Activated CD4-positive, alpha-beta T cell treated with anti-CD3 and anti-CD28 coated beads, Interleukin-2, amount 50 U/mL, for 4 hours (primary cell): Measurements from ENCODE around the gene MPIG6B.

ENCODE experiments used
- DNase-seq, 2 experiments: peaks; one replicate each; pipeline ENCODE4 v3.0.0-alpha.2; 2020

MPIG6B gene, protein sequence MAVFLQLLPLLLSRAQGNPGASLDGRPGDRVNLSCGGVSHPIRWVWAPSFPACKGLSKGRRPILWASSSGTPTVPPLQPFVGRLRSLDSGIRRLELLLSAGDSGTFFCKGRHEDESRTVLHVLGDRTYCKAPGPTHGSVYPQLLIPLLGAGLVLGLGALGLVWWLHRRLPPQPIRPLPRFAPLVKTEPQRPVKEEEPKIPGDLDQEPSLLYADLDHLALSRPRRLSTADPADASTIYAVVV

DNA sequence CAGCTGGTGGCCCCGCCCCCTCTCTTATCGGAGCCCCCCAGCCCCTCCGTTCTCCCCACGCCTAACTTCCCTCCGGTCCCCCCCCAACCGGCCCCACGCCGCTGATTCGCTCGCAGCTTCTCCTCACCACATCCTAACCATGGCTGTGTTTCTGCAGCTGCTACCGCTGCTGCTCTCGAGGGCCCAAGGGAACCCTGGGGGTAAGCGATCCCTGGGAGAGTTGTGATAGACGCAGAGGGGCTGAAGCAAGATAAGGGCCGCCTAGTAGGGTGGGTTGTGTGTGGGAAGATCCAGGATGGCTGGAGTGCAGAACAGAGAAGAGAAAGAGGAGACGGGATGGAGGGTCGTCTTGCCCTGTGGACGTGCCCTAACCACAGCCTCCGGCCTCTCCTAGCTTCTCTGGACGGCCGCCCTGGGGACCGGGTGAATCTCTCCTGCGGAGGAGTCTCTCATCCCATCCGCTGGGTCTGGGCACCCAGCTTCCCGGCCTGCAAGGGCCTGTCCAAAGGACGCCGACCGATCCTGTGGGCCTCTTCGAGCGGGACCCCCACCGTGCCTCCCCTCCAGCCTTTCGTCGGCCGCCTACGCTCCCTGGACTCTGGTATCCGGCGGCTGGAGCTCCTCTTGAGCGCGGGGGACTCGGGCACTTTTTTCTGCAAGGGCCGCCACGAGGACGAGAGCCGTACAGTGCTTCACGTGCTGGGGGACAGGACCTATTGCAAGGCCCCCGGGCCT lies at the start of gene MPIG6B:
MPIG6B (plus strand) TSS at position 129 of the 735 bp plus-strand sequence; CDS start at position 140, 11 bp downstream.
- DNase-seq, result no peak

DNA sequence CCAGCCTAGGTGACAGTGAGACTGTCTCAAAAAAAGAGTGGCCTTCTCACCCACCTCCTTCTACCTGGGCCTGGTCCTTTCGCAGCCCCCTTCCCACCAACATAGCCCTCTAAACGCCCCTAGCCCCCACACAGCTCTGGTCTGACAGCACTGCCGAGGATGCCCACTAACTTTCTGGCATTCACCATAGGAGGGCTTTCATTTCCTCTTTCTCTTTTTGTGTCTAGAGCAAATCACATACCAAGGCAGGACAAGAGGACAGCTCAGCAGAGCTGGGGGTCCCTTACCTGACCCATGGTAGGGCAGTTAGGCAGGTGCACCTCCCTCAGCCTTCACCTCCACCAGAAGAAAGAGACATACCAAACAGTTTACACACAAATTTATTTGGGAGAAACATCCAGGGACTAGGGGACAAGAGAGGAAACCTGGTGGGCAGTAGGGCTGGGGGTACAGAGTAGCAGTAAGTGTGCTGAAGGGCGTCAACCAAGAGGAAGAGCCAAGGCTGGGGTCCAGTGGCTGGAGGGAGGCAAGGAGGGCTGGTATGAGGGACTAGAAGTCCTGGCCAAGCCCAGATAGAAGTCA lies 46.8 kb upstream of the MPIG6B start:
- no peak for DNase-seq

DNA sequence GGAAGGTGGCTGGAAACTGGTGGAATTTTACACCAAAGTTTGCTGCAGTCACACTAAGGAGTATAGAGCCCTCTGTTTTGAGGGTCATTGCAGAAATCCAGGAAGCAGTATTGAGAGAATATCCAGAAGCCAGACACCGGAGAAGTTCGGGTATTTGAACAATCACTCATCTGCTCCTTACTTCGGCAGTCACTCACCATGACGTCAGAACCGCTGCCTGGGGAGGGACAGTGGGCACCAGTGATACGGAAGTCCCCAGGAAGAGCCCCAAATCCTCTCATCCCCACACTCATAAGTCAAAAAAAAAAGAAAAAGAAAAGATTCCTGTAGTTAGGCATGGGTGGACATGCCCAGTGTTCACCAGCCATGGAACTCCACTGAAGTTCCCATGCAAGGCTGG lies 46.3 kb upstream of the MPIG6B start:
- no peak for DNase-seq

DNA sequence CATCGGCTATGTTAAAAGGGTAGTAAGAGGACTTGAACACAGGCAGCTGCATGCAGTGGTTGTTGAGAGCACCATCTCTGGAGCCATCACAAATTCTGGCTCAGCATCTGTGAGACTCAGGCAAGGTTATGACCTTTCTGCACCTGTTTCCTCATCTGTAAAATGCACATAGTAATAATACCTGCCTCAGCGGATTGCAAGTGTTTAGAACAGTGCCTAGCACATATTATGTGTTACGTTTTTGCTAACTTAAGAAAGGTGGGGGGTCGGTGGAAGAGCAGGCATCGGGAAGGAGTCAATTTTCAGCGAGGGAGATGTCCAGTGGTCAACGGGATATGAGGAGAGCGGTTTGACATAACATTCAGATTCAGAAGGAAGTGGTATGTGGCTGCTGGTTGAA lies 45.2 kb upstream of the MPIG6B start:
- DNase-seq, result no peak

DNA sequence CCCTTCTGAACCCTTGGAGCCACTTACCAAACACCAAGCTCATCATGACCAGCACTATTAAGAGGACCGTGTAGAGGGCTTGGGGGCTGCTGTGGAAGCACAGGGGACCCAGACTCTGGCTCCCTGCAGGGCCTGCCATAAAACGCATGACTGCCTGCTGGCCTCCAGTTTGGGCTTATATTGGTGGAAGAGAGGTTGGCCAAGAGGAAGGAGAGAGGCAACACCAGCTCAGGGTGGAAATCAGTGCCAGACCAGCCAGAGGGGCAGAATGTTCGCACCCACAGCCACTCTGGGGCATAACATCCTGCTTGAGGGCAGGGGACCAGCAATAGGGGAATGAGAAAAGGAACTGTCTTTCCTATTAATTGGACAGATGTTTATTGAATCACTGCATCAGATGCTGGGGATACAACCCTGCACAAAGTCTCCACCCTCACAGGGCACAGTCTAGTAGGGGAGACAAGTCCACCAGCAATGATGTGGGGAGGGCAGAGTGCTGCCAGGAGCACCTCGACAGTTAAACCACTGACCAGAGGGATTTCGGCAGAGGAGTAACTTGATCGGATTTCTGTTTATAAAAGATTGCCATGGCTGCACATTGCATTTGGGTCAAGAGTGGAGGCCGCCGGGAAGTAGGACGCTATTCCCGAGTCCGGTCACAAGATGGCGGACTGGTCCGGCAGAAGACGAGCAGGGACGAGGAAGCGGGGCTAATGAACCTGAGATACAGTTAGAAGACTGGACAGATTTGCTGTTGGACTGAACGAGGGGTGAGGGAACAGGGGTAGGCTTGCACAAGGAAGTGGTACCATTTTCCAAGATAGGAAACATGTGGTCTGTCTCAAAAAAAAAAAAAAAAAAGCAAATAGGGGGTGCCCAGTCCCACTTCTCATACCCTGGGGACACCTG lies 42.7 kb upstream of the MPIG6B start, which contains the start of gene LY6G5C:
LY6G5C (minus strand) TSS at position 842 of the 909 bp plus-strand sequence; CDS start at position 148, 694 bp downstream.
- peak; percentile 41 to 53 for DNase-seq

DNA sequence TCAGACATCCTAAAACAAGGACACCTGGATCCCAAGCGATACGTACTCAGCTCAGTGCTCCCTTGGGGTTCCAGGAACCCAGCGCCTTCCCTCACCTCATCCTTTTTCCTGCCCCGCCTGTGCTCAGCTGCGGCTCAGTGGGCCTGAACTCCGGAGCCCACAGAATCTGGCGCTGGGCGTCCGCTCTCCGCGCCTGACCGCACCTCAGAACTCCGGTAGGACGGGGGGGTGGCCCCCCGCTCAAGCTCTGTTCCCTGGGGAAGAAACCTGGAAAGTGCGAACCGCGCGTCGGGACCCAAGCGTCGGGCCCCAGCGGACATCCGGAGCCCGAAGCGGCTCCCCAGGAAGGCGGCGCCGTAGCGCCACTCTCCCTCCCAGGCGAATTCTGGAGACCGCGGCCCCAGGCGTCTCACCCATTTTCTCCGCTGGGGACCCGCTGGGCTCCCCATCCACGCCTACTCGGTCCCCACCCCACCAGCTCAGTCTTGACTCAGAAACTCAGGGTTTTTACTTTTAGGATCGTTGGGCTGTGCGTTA lies 42.0 kb upstream of the MPIG6B start:
- DNase-seq, result peak; percentile 23 to 32

DNA sequence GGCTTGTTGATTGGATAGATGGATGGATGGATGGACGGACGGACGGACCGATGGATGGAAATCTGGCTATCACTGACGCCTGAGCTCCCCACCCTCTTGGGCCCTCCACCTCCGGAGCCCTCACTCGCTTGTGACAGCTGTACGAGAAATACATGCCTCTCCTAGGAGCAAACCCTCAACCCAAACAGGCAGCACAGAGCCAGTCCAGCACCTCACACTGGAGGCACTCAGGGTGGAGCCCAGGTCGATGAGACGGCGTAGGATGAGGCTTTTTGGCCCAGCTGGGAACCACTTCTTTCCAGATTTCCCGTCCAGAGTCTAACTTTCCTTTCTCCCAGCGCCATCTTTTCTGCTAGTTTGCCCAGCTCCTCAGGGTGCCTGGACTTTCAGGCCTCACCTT lies 39.6 kb upstream of the MPIG6B start:
- no peak for DNase-seq

DNA sequence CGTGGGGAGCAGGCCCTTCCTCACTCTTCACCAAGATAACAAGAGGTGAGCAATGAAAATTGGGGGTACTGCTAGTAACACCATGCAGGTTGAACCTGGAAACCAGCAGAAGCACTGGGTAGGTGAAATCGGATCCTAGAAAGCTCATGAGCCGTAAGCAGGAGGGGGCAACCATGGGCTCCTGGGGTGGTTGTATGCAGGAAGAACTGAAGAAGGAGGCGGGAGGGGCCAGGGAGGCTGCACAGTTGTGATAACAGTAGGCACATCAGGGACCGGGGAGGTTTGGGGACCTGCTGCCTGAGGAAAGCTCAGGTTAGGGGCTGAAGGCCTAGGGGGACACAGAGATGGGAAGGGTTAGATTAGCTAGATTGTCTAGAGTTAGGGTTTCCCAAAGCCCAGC lies 36.7 kb upstream of the MPIG6B start:
- no peak for DNase-seq

DNA sequence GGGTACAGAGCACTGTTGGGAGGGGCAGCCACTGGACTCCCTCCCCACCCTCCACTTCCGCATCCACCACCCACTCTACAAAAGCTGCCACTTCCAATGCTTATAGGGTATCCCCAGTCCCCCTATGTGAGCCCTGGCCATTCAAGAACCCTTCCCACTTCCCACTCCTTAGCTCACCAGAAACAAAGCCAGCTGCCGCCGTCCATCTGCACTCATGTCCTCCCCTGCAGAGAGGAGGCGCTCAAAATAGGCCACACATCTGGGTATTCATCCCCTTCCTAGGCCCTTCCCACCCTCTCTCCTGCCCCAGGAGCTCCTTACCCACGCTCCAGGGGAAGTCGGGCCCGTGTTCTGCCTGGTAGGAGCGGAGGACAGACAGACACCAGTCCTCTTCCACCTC lies 35.9 kb upstream of the MPIG6B start:
- DNase-seq, result no peak

DNA sequence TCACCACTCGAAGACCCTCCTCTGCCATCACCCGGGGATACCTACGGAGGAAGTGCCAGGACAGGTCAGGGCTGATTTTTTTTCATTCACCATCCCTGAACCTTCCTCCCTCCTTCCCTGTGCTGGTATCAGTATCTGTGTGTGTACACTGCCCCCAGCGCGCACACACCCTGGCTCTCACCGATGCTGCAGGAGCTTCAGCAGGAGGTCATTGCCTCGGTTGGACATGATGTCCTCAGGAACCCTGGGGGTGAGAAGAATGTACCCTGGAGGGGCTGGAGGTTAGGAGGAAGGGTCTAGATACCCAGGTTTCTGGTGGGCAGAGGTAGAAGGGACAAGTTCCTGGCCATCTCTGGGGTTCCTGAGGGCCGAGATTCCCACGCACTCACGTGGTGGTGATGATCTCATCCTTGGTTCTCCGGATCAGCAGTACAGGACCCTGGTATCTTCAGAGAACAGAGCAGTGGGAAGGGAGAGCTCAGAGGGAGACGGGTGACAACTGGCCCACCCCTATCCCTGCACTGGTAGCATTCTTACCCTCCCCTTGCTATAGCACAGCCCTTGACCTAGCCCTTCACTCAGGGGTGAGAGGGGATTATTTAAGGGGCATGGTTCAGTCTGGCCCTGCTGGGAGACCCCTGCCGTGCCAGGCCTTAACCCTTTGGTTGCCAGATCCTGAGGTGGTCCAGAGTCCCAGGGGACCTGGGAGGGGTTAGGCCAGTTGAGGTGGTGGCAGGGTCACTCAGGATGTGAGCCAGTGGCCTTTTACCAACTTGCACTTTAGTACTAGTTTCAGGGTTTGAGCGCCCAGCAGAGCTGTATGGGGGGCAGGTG lies 35.1 kb upstream of the MPIG6B start:
- DNase-seq, result no peak

DNA sequence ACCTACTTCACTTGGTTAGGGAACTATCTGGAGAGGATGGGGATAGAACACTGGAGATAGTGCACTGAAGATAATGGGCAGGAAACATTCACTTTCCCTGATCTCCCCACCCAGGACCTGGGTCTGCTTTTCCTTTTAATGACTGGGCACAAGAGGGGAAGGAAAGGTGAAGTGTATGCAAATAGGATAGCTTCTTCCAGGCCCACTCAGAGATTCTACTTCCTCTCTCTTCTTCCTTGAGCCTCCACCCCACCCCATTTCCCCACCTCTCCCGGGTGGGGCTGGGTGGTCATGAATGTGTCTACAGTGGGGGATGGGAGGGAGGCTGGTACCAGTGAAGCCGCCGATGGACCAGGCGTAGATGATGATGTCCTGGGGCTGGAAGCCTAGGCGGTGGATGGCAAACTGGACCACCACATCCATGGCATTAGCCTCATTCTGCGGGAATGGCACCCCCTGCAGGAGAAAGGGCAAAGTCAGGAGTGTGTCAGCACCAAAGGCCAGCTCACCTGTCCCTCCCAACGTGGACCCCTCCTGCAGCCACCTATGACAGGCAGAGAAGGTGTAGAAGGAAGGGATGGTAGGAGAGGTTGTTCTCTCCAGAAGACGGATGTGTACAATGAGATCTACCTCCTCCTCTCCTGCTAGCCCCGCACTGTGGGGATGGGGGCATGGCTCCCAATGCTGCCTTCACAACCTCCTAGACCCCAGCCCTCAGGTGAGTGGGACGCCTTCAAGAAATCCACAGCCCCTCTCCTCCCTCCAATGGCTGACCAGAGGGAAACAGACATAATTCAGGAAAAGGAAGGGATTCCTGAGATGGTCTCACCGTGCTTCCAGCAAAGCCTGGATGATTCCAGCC lies 33.7 kb upstream of the MPIG6B start:
- no peak for DNase-seq

DNA sequence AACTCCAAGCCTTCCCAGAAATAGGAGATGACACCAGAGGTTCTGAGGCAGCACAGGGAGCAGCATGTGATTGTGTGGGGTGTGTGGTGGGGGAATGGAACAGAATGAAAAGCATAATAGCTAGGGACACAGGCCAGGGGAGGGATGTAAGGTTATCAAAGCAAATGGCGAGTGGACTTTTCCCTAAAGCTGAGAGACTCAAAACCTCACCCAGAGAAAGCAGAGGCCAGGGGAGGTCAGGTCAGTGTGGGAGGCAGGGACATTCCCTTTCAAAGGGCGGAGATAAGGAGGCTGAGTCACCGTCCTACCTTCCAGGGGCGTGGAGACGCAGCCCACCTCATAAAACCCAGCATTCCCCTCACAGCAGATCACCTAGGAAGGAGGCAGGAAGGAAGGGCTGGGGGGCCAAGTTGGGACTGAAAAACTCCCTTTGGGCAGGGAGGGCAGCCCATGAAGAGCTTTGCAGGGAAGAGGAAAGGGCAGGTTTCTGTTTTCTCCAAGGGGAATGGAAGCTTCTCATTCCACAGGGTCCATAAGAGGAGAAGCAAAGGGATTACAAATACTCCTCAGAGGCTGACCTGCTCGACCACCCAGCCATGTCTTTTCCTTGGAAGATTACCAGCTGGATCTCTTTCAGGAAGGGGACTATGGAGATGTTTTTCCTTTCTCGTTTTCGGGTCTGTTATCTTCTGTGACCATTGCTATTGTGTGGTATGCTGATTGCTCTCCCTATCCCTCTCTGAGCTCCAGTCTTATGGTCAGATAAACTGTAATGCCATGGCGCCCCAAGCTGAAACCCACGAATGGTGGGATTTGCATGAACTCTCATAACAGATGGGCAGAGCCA lies 32.7 kb upstream of the MPIG6B start:
- DNase-seq, result no peak

DNA sequence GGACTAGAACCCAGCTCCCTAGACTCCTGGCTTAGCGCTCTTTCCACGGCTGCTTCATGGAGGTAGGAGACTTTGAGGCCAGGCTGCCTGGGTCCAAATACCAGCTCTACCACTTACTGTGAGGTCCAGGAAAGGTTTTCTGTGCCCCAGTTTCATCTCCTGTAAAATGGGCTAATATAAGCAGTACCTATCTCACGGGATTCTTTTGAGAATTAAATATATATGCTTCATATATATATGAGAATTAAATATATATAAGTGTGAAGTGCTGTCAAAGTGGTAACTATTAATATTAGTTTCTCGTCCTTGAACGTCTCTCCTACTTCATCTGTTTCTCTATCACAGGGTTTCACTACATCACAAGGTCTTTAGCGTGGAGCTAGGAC lies 32.1 kb upstream of the MPIG6B start:
- DNase-seq, result no peak

DNA sequence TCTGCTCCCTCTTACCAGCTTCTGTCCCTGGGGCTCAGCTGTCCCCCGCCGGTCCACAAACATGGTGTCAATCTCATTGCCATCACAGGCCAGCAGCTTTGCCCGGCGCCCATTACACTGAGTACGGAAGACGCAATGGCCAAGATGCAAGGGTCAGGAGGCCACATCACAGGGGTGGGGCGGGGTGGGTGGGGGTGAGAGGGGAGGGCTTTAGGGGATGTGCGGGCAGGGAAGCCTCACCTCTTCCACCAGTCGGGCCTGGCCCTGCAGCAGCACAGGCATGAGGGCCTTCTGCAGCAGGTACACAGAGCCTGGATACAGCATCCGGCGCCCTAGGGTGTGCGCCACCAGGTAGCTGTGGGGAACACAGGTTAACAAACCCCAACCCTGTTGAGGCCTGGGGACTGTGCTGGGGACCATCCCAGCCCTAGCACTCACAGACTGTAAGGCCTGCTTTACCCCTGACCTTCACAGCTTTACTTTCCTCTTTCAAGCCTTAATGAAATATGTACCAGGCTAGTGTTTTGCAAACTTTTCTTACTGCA lies 31.5 kb upstream of the MPIG6B start:
- DNase-seq, result no peak

DNA sequence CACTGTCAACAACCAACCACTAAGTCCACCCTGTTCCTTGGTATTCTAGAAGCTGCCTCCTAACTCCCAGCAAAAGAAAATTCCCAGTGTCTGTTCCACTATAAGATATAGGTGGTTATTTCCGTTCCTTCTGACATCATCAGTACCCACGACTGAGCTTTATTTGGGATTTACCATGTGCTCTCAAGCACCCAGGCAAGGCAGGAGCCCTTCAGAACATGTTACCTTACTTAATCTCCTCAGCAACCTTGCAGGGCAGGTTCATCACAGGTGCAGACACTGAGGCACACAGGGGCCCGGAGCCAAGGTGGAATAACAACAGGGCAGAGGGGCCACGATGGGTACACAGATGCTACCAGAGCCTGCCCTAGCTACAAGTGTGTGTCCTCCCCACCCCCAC lies 30.8 kb upstream of the MPIG6B start:
- no peak for DNase-seq

DNA sequence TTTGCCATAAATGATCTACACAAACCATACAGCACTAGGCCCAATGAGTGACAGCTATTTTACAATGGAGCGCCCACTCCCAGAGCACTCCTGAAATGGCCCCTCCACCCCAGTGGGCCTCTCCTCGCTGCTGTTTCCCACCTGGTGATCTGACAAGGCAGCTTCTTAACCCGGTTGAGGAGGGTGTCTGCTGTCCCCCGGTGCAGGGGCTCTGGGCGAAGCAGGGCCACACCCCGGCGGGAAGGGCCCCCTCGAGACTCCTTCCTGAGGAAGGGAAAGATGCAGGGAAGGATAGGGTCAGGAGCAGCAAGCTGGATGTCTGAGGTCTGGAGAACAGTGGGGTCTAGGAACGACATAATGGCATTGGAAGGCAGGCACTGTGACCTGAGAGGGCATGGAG lies 30.3 kb upstream of the MPIG6B start:
- DNase-seq, result no peak

DNA sequence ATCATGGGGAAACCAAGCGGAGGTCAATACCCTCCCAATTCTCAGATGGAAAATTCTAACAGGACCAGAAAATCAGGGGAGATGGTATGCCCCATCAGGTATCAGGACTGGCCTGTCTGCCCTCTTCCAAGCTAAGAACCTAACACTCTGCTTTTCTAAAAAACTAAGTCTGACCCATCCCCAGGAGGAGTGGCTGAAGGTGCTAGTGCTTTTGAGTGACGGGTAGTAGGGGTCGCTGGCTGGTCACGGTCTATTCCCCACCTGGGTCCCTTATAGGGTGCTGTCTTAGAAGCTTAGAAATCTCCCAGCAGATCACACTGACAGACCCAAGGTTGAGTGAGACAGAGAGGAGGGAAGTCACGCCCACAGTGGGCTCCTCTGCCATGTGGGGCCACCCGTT lies 29.6 kb upstream of the MPIG6B start:
- DNase-seq, result no peak

DNA sequence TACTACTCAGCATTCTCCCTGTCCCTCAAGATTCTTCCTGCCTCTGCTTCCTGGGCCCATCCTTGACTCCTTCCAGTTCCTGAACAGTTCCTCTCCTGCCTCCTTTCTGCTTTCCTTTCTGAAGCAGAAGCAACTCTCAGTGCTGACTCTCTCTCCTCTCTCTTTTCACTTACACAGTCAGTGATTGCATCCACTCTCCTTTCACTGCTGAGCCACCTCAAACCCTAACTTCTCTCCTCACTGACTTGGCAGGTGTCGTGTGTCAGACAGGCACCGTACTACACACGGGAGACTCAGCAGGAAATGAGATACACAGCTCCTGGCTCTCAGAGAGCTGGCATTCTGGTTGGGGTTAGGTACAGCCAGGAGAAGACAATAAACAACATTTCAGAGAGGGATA lies 25.6 kb upstream of the MPIG6B start:
- no peak for DNase-seq

DNA sequence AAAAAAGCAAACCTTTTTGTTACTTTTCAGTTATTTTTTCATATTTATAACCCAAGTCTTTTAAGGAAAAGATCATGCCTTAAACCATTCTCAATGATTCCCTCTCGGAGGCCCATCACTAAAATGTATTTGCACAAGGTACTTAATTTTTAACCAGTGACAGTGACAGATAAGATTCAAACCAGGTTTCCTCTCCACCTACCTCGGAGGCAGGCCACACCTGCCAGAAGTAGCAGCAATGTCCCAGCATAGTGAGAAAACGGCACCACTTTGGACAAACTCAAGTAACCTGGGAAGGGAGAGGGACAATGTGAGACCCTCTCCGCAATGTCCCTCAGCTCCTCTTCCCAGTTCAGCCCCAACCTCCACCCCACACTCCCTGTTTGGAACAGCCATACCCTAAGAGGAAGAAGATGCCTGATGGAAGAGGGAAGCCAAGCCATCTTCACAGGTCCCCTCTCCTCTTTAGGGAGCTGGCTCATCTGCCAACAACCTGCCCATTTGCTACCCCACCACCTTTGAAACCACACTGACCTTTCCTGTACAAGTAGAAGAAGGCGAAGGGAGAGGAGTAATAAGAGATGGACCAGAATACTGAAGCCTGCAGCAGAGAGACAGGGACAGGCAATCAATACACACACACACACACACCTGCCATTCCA lies 22.3 kb upstream of the MPIG6B start:
- DNase-seq, result no peak
